Esophagus muscularis mucosa (tissue), 4 donors: ENCODE measurements around the gene UEVLD. TPM values are rescaled to one million over a fixed set of nuclear protein-coding genes. Genes with fewer than 3 reads are reported as not detected.

Experiments
- DNase-seq: peaks from one replicate; pipeline ENCODE4 v3.0.0-alpha.2; 2017; ENCODE audit errors: extremely low spot score
- H3K27ac ChIP-seq, 4 donors: fragments of 200-600 bp; sonication (generic); replicated peaks in 1 of 4; 1 replicate in 3 of 4; 2 replicates in 1 of 4; pipeline ENCODE4 v1.5.1; 2016 to 2019; ENCODE audit warnings: mild to moderate bottlenecking in 1 of 4
- H3K27me3 ChIP-seq, 4 donors: fragments of 200-600 bp; sonication (generic); one replicate each; pipeline versions ENCODE4 v1.5.1 to v1.6.0; 2016 to 2019
- H3K36me3 ChIP-seq, 4 donors: fragments of 200-600 bp; sonication (generic); one replicate each; pipeline ENCODE4 v1.5.1; 2016 to 2019
- H3K4me1 ChIP-seq, 4 donors: fragments of 200-600 bp; sonication (generic); one replicate each; pipeline ENCODE4 v1.5.1; 2016 to 2019
- H3K4me3 ChIP-seq, 4 donors: fragments of 200-600 bp; sonication (generic); 1 replicate in 2 of 4; 2 replicates in 2 of 4; pipeline ENCODE4 v1.5.1; 2016 to 2019; ENCODE audit warnings: mild to moderate bottlenecking in 4 of 4, moderate library complexity in 1 of 4
- H3K9me3 ChIP-seq, 4 donors: fragments of 200-600 bp; sonication (generic); 1 replicate in 3 of 4; 2 replicates in 1 of 4; pipeline ENCODE4 v1.5.1; 2016 to 2019
- CTCF ChIP-seq, 3 experiments: fragments of 200-600 bp in 2 of 3; fragments of 450-650 bp in 1 of 3; sonication (generic) in 2 of 3; IDR thresholded peaks; one replicate each; pipeline ENCODE4 v1.5.1; 2017 to 2019; ENCODE audit warnings: antibody characterized with exemption in 3 of 3, mild to moderate bottlenecking in 2 of 3, moderate library complexity in 1 of 3
- EP300 ChIP-seq: sonication (generic); formaldehyde crosslinking; IDR thresholded peaks from one replicate; pipeline ENCODE4 v1.6.1; 2017; ENCODE audit warnings: antibody characterized with exemption
- POLR2A ChIP-seq: fragments of 450-650 bp; IDR thresholded peaks from one replicate; pipeline ENCODE4 v1.6.1; 2017; ENCODE audit warnings: antibody characterized with exemption, moderate library complexity, mild to moderate bottlenecking, low read depth
- POLR2AphosphoS5 ChIP-seq, 2 donors: sonication (generic); formaldehyde crosslinking; IDR thresholded peaks; one replicate each; pipeline ENCODE4 v1.6.1; 2017; ENCODE audit warnings: antibody characterized with exemption in 2 of 2
- WGBS: methylation state at CpG from one replicate; pipeline ENCODE4 v1.1.5; 2018; 5-methylcytosine and 5-hydroxymethylcytosine counted together
- intact Hi-C: fragments of 100-400 bp; cut with DNase I; formaldehyde crosslinking; loops from one replicate; pipeline ENCODE4 v1.15.1; 2023
- total RNA-seq, 4 donors: library from RNA; depleted of rRNA; stranded (reverse); fragments of >200 nt; gene quantifications; one replicate each; pipeline versions ENCODE4 v1.1.0 to v1.2.1, GENCODE V29; 2016

UEVLD gene
- total RNA-seq, 4 donors from 2014 or later, result 28.7 to 39.1 (median 29.6) TPM

DNA sequence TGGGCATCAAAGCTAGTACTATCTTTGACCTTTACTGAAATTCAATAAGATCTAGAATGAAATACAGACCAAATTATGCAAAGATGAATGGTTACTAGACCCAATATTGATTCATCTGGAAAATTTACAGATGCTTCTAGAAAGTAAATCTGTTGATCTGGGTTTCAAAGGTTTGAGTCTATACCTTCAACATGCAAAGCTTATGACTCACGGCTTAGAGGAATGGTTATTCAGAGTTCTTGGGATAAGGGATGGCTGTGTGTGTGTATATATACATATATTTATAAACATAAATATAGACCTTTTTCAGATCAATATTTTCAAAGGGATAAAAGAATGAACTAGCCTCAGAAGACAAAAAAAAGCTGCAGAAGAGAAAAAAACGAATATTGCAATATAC is 44.3 kb upstream of the UEVLD start:
- TF ChIP-seq POLR2A, result no peak
- TF ChIP-seq CTCF (IDR thresholded peaks at IDR 0.05), result no peak
- Histone ChIP-seq H3K27me3 (no peaks in the 10 kb centered on the region), H3K4me3 (peak overlapping the region; percentile 76 to 91 (median 84)), H3K4me1 (peaks cover 10 to 51% (median 49%) of the 10 kb centered on the region in 4 donors), H3K36me3 (no peaks in the 10 kb centered on the region), H3K9me3 (no peaks in the 10 kb centered on the region), H3K27ac (peak overlapping the region in 1 of 4 donors; percentile 95)
- intact Hi-C loops, result loop anchor here (5.0 to 10.0 kb wide), 2 partner anchors 98 to 311 kb away; partner anchors contain the start of genes GTF2H1 and HPS5
- WGBS, result 52% methylated on average over 2 of the region's 2 CpGs
- DNase-seq, result no peak

DNA sequence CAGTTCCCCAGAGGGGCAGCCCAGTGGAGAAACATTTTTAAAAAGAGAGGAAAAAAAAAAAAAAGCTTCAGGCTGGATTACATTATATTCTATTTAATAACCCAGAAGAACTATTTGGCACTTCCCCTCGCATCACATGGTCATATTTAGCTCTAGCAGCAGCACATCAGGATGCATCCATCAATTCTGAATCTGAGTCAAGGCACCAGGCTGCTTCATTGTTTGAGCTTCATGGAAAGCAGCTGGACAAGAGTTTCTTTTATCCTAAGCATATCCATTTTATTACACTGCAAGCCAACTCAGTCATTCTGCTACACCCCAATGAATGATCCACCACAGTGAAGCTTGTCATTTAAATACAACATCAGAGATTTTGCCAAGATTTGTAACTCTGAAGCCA is 35.6 kb upstream of the UEVLD start:
- 30% methylated on average over 1 of the region's 1 CpG for WGBS
- H3K27me3 ChIP-seq, result no peaks in the 10 kb centered on the region
- no peaks in the 10 kb centered on the region for H3K36me3 ChIP-seq
- no peak overlapping the region for H3K27ac ChIP-seq
- peaks cover under 1 to 52% (median 28%) of the 10 kb centered on the region in 4 donors for H3K4me1 ChIP-seq
- no peak for TF ChIP-seq CTCF (IDR thresholded peaks at IDR 0.05)
- no peak for TF ChIP-seq POLR2A
- no peak for TF ChIP-seq EP300
- TF ChIP-seq POLR2AphosphoS5 (IDR thresholded peaks at IDR 0.05), result no peak
- DNase-seq, result no peak
- intact Hi-C loops, result no loop called here
- no peak overlapping the region for H3K4me3 ChIP-seq
- no peaks in the 10 kb centered on the region for H3K9me3 ChIP-seq

- 98% methylated on average over 2 of the region's 2 CpGs for WGBS
- TF ChIP-seq EP300, result no peak
- TF ChIP-seq POLR2A, result no peak
- TF ChIP-seq POLR2AphosphoS5 (IDR thresholded peaks at IDR 0.05), result no peak
- no peak for TF ChIP-seq CTCF (IDR thresholded peaks at IDR 0.05)
- Histone ChIP-seq H3K4me1 (peaks cover 6 to 52% (median 29%) of the 10 kb centered on the region in 4 donors), H3K9me3 (no peaks in the 10 kb centered on the region), H3K27ac (no peak overlapping the region), H3K36me3 (no peaks in the 10 kb centered on the region), H3K4me3 (no peak overlapping the region), H3K27me3 (no peaks in the 10 kb centered on the region)
- DNase-seq, result no peak
- intact Hi-C loops, result no loop called here
Observed at GRCh38 chr11:18623707-18624106, 35.2 kb upstream of the UEVLD start.

GRCh38 chr11:18618342-18619025 is 29.9 kb upstream of the UEVLD start:
- peaks cover 18 to 39% (median 29%) of the 10 kb centered on the region in 4 donors for H3K4me1 ChIP-seq

More at GRCh38 chr11:18618342-18619025, 29.9 kb upstream of the UEVLD start:
- no peaks in the 10 kb centered on the region for H3K27me3 ChIP-seq
- H3K36me3 ChIP-seq, result peaks cover 12 to 31% (median 25%) of the 10 kb centered on the region in 4 donors
- no peak for DNase-seq
- peak overlapping the region; percentile 50 to 78 (median 63) for H3K27ac ChIP-seq
- no peak overlapping the region for H3K4me3 ChIP-seq
- 21% methylated on average over 5 of the region's 5 CpGs for WGBS
- no peak for TF ChIP-seq CTCF (IDR thresholded peaks at IDR 0.05)
- no peak for TF ChIP-seq POLR2A
- no peak for TF ChIP-seq POLR2AphosphoS5 (IDR thresholded peaks at IDR 0.05)
- TF ChIP-seq EP300, result no peak
- no peaks in the 10 kb centered on the region for H3K9me3 ChIP-seq
- intact Hi-C loops, result no loop called here
